ENCODE data around the gene FBXO2. TPM values are rescaled to one million over a fixed set of nuclear protein-coding genes. Genes with fewer than 3 reads are reported as not detected.

Gene FBXO2
- total and polyA plus RNA-seq, 9 of the 15 experiments (the other 6 are each of a cell fraction or from before 2014, with no cell fraction given): 0.04 to 1.9 (median 0.27) TPM

DNA sequence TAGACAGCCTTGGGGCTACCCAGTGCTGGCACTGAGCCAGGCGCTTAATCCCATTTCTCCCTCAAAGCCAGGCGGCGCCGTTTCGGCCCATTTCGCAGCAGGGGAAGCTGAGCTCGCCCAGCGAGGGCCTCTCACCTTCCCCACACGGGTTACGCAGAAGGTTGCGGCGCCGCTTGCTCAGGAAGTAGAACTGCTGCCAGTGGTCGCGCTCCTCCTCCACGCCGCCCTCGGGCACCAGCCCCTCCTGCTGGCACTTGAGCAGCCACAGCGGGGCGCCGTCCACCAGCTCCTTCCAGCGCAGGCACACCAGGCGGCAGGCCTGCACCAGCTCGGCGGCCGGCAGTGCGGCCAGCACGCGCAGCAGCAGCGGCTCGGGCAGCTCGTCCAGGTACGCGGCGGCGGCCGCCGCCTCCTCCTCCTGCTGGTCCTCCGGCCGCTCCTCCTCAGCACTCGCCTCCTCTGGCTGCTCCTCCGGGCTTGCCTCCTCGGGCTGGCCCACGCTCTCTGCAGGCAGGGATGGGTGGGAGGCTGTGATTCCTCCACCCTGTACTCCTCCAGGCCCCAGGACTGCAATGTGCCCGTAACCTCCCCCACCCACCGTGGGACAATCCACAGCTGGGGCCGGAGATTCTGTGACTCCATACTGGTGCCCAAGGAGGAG lies 3.8 kb downstream of the FBXO2 start (continued):
- TF ChIP-seq, protein P1, sequence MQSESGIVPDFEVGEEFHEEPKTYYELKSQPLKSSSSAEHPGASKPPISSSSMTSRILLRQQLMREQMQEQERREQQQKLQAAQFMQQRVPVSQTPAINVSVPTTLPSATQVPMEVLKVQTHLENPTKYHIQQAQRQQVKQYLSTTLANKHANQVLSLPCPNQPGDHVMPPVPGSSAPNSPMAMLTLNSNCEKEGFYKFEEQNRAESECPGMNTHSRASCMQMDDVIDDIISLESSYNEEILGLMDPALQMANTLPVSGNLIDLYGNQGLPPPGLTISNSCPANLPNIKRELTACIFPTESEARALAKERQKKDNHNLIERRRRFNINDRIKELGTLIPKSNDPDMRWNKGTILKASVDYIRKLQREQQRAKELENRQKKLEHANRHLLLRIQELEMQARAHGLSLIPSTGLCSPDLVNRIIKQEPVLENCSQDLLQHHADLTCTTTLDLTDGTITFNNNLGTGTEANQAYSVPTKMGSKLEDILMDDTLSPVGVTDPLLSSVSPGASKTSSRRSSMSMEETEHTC (IDR thresholded peaks at IDR 0.05): no peak
- TF ChIP-seq, protein P2, sequence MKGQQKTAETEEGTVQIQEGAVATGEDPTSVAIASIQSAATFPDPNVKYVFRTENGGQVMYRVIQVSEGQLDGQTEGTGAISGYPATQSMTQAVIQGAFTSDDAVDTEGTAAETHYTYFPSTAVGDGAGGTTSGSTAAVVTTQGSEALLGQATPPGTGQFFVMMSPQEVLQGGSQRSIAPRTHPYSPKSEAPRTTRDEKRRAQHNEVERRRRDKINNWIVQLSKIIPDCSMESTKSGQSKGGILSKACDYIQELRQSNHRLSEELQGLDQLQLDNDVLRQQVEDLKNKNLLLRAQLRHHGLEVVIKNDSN (CRISPR knock-in tag; IDR thresholded peaks at IDR 0.05): no peak; the same call in 1 of the 2 replicates
- no peak for TF ChIP-seq FOXA1 (IDR thresholded peaks at IDR 0.05; ENCODE audit: borderline replicate concordance)
- no peak for TF ChIP-seq ZC3H8 (IDR thresholded peaks at IDR 0.05)
- TF ChIP-seq, protein P3, sequence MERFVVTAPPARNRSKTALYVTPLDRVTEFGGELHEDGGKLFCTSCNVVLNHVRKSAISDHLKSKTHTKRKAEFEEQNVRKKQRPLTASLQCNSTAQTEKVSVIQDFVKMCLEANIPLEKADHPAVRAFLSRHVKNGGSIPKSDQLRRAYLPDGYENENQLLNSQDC (CRISPR knock-in tag; IDR thresholded peaks at IDR 0.05): no peak
- peak; percentile 77; the same call in 1 of the 2 replicates for TF ChIP-seq ERF (CRISPR knock-in tag; IDR thresholded peaks at IDR 0.05)
- TF ChIP-seq, protein P4, sequence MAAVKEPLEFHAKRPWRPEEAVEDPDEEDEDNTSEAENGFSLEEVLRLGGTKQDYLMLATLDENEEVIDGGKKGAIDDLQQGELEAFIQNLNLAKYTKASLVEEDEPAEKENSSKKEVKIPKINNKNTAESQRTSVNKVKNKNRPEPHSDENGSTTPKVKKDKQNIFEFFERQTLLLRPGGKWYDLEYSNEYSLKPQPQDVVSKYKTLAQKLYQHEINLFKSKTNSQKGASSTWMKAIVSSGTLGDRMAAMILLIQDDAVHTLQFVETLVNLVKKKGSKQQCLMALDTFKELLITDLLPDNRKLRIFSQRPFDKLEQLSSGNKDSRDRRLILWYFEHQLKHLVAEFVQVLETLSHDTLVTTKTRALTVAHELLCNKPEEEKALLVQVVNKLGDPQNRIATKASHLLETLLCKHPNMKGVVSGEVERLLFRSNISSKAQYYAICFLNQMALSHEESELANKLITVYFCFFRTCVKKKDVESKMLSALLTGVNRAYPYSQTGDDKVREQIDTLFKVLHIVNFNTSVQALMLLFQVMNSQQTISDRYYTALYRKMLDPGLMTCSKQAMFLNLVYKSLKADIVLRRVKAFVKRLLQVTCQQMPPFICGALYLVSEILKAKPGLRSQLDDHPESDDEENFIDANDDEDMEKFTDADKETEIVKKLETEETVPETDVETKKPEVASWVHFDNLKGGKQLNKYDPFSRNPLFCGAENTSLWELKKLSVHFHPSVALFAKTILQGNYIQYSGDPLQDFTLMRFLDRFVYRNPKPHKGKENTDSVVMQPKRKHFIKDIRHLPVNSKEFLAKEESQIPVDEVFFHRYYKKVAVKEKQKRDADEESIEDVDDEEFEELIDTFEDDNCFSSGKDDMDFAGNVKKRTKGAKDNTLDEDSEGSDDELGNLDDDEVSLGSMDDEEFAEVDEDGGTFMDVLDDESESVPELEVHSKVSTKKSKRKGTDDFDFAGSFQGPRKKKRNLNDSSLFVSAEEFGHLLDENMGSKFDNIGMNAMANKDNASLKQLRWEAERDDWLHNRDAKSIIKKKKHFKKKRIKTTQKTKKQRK (IDR thresholded peaks at IDR 0.05; ENCODE audit: borderline replicate concordance, low read depth, low read length): no peak
- TF ChIP-seq ZNF143 (CRISPR knock-in tag; IDR thresholded peaks at IDR 0.05): 0 out of 2 replicates have a peak, but pooled peaks have one; percentile 7
- no peak for TF ChIP-seq ZNF282 (CRISPR knock-in tag; IDR thresholded peaks at IDR 0.05)
- TF ChIP-seq BRCA1 (IDR thresholded peaks at IDR 0.05): no peak
- TF ChIP-seq BRCA1 (CRISPR knock-in tag; IDR thresholded peaks at IDR 0.05): no peak
- TF ChIP-seq ZNF583 (CRISPR knock-in tag; IDR thresholded peaks at IDR 0.05): no peak
- TF ChIP-seq NFRKB (IDR thresholded peaks at IDR 0.05; ENCODE audit: low read depth): no peak
- peak; percentile 67; the same call in 1 of the 2 replicates for TF ChIP-seq ZKSCAN1 (IDR thresholded peaks at IDR 0.05; ENCODE audit: low read depth, low read length)
- TF ChIP-seq, protein P5, sequence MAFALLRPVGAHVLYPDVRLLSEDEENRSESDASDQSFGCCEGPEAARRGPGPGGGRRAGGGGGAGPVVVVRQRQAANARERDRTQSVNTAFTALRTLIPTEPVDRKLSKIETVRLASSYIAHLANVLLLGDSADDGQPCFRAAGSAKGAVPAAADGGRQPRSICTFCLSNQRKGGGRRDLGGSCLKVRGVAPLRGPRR (CRISPR knock-in tag; IDR thresholded peaks at IDR 0.05): no peak
- no peak for TF ChIP-seq XRCC4 (IDR thresholded peaks at IDR 0.05; ENCODE audit: extremely low read depth, insufficient read depth, insufficient read length)
- TF ChIP-seq ZNF561 (CRISPR knock-in tag; conservative IDR thresholded peaks at IDR 0.05): no peak
- TF ChIP-seq TEAD2 (tag; IDR thresholded peaks at IDR 0.05): no peak
- TF ChIP-seq, protein P6, sequence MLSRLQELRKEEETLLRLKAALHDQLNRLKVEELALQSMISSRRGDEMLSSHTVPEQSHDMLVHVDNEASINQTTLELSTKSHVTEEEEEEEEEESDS (CRISPR knock-in tag; IDR thresholded peaks at IDR 0.05): no peak
- TF ChIP-seq HDGF (IDR thresholded peaks at IDR 0.05): no peak
- no peak for TF ChIP-seq MTF1 (CRISPR knock-in tag; IDR thresholded peaks at IDR 0.05; ENCODE audit: borderline replicate concordance)
- TF ChIP-seq CREM (IDR thresholded peaks at IDR 0.05; ENCODE audit: low read depth): peak; percentile 53; the same call in 1 of the 2 replicates
- TF ChIP-seq CBX8 (IDR thresholded peaks at IDR 0.05; ENCODE audit: borderline replicate concordance, extremely low read depth, low read depth, low read length, poor library complexity, severe bottlenecking): no peak
- TF ChIP-seq HNRNPL (IDR thresholded peaks at IDR 0.05; ENCODE audit: low read depth, low read length): peak; percentile 97

Data from K562 (cell line).